Vein endothelial cell (primary cell): ENCODE results near the gene EBNA1BP2. TPM values are rescaled to one million over a fixed set of nuclear protein-coding genes. Genes with fewer than 3 reads are reported as not detected.

Source experiments
- small RNA-seq: library from RNA; depleted of rRNA; stranded (forward); fragments of <200 nt; gene quantifications from one replicate; pipeline ENCODE3, GENCODE V24; 2012
- total RNA-seq: library from RNA; depleted of rRNA; stranded (reverse); fragments of >200 nt; gene quantifications from 2 replicates; pipeline ENCODE4 v1.2.3, GENCODE V29; 2012

The EBNA1BP2 gene, protein sequence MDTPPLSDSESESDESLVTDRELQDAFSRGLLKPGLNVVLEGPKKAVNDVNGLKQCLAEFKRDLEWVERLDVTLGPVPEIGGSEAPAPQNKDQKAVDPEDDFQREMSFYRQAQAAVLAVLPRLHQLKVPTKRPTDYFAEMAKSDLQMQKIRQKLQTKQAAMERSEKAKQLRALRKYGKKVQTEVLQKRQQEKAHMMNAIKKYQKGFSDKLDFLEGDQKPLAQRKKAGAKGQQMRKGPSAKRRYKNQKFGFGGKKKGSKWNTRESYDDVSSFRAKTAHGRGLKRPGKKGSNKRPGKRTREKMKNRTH
- 98.3 and 146 TPM in 2 replicates for total RNA-seq

DNA sequence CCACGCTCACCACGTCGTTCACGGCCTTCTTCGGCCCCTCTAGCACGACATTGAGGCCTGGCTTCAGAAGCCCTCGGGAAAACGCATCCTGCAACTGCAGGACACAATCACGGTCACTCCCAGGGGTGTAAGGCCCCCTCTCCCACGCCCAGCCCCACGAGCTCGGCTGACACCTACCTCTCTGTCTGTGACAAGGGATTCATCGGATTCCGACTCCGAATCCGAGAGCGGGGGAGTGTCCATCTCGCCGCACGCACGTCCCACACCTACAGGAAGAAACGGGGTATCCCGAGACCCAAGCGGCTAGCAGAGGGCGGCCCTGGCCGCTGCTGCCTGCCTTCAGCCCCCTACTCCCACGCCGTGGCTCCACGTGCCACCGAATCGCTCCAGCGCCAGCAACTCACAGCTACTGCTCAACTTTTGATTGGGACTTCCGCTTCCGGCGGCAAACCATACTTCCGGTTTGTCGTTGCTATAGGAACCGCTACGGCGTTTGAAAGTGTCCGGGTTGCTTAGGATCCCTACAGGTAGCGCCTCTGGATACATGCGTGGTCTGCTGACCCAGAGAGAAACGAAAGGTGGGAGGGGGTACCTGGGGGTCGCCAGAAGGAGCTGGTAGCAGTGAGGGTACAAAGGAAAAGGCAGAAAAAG, at the start of gene EBNA1BP2, which contains the start of gene CFAP57:
Gene EBNA1BP2 (minus strand): TSS at position 415 of the 651 bp plus-strand sequence. CDS start 172 bp downstream, at position 243.
Gene CFAP57 (plus strand): TSS at position 455 of the 651 bp plus-strand sequence. CDS start 424 bp downstream, outside the sequence.

Small RNA genes within 50 kb of the gene (small RNA-seq; reads per million reads assigned to genes)
- gene RNA5SP46: not detected

Other genes with a start within 250 kb of the EBNA1BP2 start
- gene SLC2A1, start 213.4 kb downstream of the EBNA1BP2 start, total RNA-seq: 60.3 and 86.9 TPM in 2 replicates
- gene CFAP57, start within 50 bp of the EBNA1BP2 start, total RNA-seq: 0.10 and 1.3 TPM in 2 replicates
- gene TMEM125, start 97.7 kb upstream of the EBNA1BP2 start, total RNA-seq: not detected in 2 replicates
- gene C1orf210, start 113.3 kb upstream of the EBNA1BP2 start, total RNA-seq: not detected in 2 replicates
- 636 and 1,011 TPM in 2 replicates for gene TIE1, start 128.7 kb upstream of the EBNA1BP2 start, total RNA-seq
- under 0.01 and 0.10 TPM in 2 replicates for gene MPL, start 165.5 kb upstream of the EBNA1BP2 start, total RNA-seq
- gene CDC20, start 186.7 kb upstream of the EBNA1BP2 start, total RNA-seq: 46.4 and 73.2 TPM in 2 replicates
- 78.5 and 80.4 TPM in 2 replicates for gene ELOVL1, start 195.7 kb upstream of the EBNA1BP2 start, total RNA-seq
- 42.8 and 46.2 TPM in 2 replicates for gene MED8, start 217.5 kb upstream of the EBNA1BP2 start, total RNA-seq
- 32.1 and 32.7 TPM in 2 replicates for gene SZT2, start 217.6 kb upstream of the EBNA1BP2 start, total RNA-seq